Gastrocnemius medialis (tissue), 4 donors: ENCODE measurements around the gene PRDM16. TPM values are rescaled to one million over a fixed set of nuclear protein-coding genes. Genes with fewer than 3 reads are reported as not detected.

ENCODE experiments used
- ATAC-seq, 2 donors: fragments of 150-250 bp; one replicate each; pipeline ENCODE4 v1.9.1; 2016
- DNase-seq, 2 donors: peaks; one replicate each; pipeline ENCODE4 v3.0.0-alpha.2; 2019
- H3K27ac ChIP-seq, 4 donors: fragments of 200-600 bp; sonication (generic); 1 replicate in 1 of 4; 2 replicates in 3 of 4; pipeline ENCODE4 v1.5.1; 2016 to 2018; ENCODE audit warnings: mild to moderate bottlenecking in 2 of 4, moderate library complexity in 1 of 4
- H3K27me3 ChIP-seq, 3 donors: fragments of 200-600 bp; sonication (generic) in 2 of 3; 1 replicate in 1 of 3; 2 replicates in 2 of 3; pipeline versions ENCODE4 v1.5.1 to v1.6.0; 2016 to 2019; ENCODE audit warnings: mild to moderate bottlenecking in 1 of 3, moderate library complexity in 1 of 3
- H3K36me3 ChIP-seq, 2 donors: fragments of 200-600 bp; sonication (generic) in 1 of 2; one replicate each; pipeline ENCODE4 v1.5.1; 2017 to 2018
- H3K4me1 ChIP-seq, 2 donors: fragments of 200-600 bp; sonication (generic) in 1 of 2; one replicate each; pipeline ENCODE4 v1.5.1; 2016 to 2017; ENCODE audit warnings: mild to moderate bottlenecking in 2 of 2
- H3K4me3 ChIP-seq, 4 donors: fragments of 200-600 bp; sonication (generic) in 3 of 4; 1 replicate in 1 of 4; 2 replicates in 3 of 4; pipeline ENCODE4 v1.5.1; 2016 to 2019; ENCODE audit warnings: mild to moderate bottlenecking in 2 of 4
- H3K9me3 ChIP-seq, 3 donors: fragments of 200-600 bp; sonication (generic) in 2 of 3; 1 replicate in 1 of 3; 2 replicates in 2 of 3; pipeline ENCODE4 v1.5.1; 2016 to 2019
- POLR2A ChIP-seq, 2 donors: fragments of 450-650 bp; IDR thresholded peaks; one replicate each; pipeline ENCODE4 v1.6.1; 2017; ENCODE audit warnings: antibody characterized with exemption in 2 of 2, mild to moderate bottlenecking in 2 of 2, moderate library complexity in 2 of 2
- in situ Hi-C, 4 donors: fragments of 200-750 bp; cut with MboI; loops; one replicate each; pipeline versions ENCODE4 v1.15.0 to v1.8.0; 2017; ENCODE audit warnings: low sequenced_read_pairs in 4 of 4
- intact Hi-C: fragments of 100-400 bp; cut with DNase I; formaldehyde crosslinking; loops from one replicate; pipeline ENCODE4 v1.15.1; 2023; ENCODE audit warnings: low total_unique reads
- total RNA-seq, 4 donors: library from RNA; depleted of rRNA; stranded (reverse); fragments of >200 nt; gene quantifications; one replicate each; pipeline versions ENCODE4 v1.1.0 to v1.2.3, GENCODE V29; 2016
- TF ChIP-seq, protein P1 (sequence below), 5 experiments: fragments of 450-650 bp in 3 of 5; fragments of 200-600 bp in 2 of 5; sonication (generic) in 2 of 5; IDR thresholded peaks in 4 of 5; conservative IDR thresholded peaks in 1 of 5; 1 replicate in 4 of 5; 2 replicates in 1 of 5; pipeline ENCODE4 v1.5.1; 2016 to 2019; ENCODE audit warnings: antibody characterized with exemption in 5 of 5, mild to moderate bottlenecking in 3 of 5, moderate library complexity in 3 of 5

Gene PRDM16
- total RNA-seq, 4 donors from 2014 or later: 0.03 to 0.19 (median 0.17) TPM

- H3K27ac ChIP-seq: no peak overlapping the region
- ATAC-seq: no peak
- intact Hi-C loops: no loop called here
- peaks cover 0 to 12% (median 6%) of the 10 kb centered on the region in 3 donors for H3K27me3 ChIP-seq
- in situ Hi-C loops: no loop called here
- TF ChIP-seq, protein P1, sequence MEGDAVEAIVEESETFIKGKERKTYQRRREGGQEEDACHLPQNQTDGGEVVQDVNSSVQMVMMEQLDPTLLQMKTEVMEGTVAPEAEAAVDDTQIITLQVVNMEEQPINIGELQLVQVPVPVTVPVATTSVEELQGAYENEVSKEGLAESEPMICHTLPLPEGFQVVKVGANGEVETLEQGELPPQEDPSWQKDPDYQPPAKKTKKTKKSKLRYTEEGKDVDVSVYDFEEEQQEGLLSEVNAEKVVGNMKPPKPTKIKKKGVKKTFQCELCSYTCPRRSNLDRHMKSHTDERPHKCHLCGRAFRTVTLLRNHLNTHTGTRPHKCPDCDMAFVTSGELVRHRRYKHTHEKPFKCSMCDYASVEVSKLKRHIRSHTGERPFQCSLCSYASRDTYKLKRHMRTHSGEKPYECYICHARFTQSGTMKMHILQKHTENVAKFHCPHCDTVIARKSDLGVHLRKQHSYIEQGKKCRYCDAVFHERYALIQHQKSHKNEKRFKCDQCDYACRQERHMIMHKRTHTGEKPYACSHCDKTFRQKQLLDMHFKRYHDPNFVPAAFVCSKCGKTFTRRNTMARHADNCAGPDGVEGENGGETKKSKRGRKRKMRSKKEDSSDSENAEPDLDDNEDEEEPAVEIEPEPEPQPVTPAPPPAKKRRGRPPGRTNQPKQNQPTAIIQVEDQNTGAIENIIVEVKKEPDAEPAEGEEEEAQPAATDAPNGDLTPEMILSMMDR (IDR thresholded peaks at IDR 0.05 in 4 of 5, conservative IDR thresholded peaks at IDR 0.05 in 1 of 5): no peak
- H3K9me3 ChIP-seq: no peaks in the 10 kb centered on the region
- no peaks in the 10 kb centered on the region for H3K36me3 ChIP-seq
- H3K4me1 ChIP-seq: no peaks in the 10 kb centered on the region
- DNase-seq: no peak
- no peak overlapping the region for H3K4me3 ChIP-seq
Observed at GRCh38 chr1:3273447-3273846, 204.4 kb downstream of the PRDM16 start.

DNA sequence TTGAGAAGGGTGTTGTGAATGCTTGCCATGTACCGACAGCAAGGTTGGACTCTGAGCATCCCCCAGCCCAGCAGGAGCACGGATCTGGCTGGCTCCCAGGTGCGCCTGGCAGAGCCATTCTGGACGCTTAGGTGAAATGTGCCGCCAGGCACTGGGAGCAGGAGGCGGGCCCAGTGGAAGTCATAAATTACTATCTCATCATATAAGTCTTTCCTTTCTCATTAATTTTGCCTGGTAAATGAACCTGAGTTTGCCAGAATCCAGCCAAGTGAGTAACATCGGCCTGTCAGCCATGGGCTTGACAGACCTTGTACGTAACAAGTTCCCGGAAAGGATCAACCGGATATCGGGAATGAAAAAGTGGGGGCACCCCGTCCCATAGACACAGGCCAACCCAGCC is 206.0 kb downstream of the PRDM16 start:
- no peak for TF ChIP-seq POLR2A (IDR thresholded peaks at IDR 0.05)
- TF ChIP-seq, protein P1 (IDR thresholded peaks at IDR 0.05 in 4 of 5, conservative IDR thresholded peaks at IDR 0.05 in 1 of 5): no peak
- intact Hi-C loops (no loop called here), in situ Hi-C loops (loop anchor here in 1 of 4 donors (25.0 kb wide), 1 partner anchor 263 kb away; the partner anchor contains the start of gene ACTRT2)
- Histone ChIP-seq H3K36me3 (no peaks in the 10 kb centered on the region), H3K4me3 (no peak overlapping the region), H3K9me3 (no peaks in the 10 kb centered on the region), H3K27me3 (peaks cover 0 to 9% (median 5%) of the 10 kb centered on the region in 3 donors), H3K27ac (no peak overlapping the region), H3K4me1 (no peaks in the 10 kb centered on the region)
- ATAC-seq (no peak), DNase-seq (no peak)

- Histone ChIP-seq H3K27ac (no peak overlapping the region), H3K4me1 (no peaks in the 10 kb centered on the region), H3K9me3 (no peaks in the 10 kb centered on the region), H3K27me3 (peaks cover 0 to 7% (median 7%) of the 10 kb centered on the region in 3 donors), H3K36me3 (no peaks in the 10 kb centered on the region), H3K4me3 (no peak overlapping the region)
- TF ChIP-seq POLR2A (IDR thresholded peaks at IDR 0.05): no peak
- TF ChIP-seq, protein P1 (IDR thresholded peaks at IDR 0.05 in 4 of 5, conservative IDR thresholded peaks at IDR 0.05 in 1 of 5): no peak
- DNase-seq: no peak
- intact Hi-C loops (no loop called here), in situ Hi-C loops (loop anchor here in 1 of 4 donors (25.0 kb wide), 1 partner anchor 263 kb away; the partner anchor contains the start of gene ACTRT2)
- no peak for ATAC-seq
Observed at GRCh38 chr1:3275471-3276340, 206.7 kb downstream of the PRDM16 start.

DNA sequence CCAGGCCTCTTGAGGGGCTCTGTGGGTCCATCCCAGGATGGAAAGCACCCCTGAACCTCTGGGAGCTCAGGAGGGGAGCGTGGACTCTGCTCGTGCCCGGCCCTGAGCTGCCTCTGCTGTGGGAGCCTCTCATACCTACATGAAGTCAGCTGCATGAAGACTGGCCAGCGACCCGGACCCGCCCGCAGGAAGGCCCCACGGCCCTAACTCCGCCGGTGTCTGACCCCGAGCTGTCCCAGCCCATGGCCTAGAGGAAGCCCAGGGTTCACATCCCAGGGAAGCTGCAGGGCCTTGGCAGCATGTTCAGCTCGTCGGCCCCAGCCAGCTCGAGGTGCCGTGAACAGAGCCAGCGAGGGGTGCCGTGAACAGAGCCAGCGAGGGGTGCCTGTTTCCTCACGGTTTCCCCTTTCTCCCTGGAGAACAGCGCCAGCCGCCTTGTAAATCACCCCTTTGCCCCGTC is 207.4 kb downstream of the PRDM16 start:
- ATAC-seq: no peak
- peaks cover 0 to 7% (median 6%) of the 10 kb centered on the region in 3 donors for H3K27me3 ChIP-seq
- no peak for TF ChIP-seq POLR2A (IDR thresholded peaks at IDR 0.05)
- TF ChIP-seq, protein P1 (IDR thresholded peaks at IDR 0.05 in 4 of 5, conservative IDR thresholded peaks at IDR 0.05 in 1 of 5): no peak
- no peak for DNase-seq
- H3K27ac ChIP-seq: no peak overlapping the region
- H3K9me3 ChIP-seq: no peaks in the 10 kb centered on the region
- no peaks in the 10 kb centered on the region for H3K4me1 ChIP-seq
- intact Hi-C loops (no loop called here), in situ Hi-C loops (loop anchor here in 1 of 4 donors (25.0 kb wide), 1 partner anchor 264 kb away; the partner anchor contains the start of gene ACTRT2)
- H3K4me3 ChIP-seq: no peak overlapping the region
- no peaks in the 10 kb centered on the region for H3K36me3 ChIP-seq
